ENCODE data around the gene HCK.
"Not testable (repeated sequence)": the region's sequence is repeated elsewhere in the genome, so short reads cannot be mapped to it uniquely, and the experiment has no call there.

The HCK gene

DNA sequence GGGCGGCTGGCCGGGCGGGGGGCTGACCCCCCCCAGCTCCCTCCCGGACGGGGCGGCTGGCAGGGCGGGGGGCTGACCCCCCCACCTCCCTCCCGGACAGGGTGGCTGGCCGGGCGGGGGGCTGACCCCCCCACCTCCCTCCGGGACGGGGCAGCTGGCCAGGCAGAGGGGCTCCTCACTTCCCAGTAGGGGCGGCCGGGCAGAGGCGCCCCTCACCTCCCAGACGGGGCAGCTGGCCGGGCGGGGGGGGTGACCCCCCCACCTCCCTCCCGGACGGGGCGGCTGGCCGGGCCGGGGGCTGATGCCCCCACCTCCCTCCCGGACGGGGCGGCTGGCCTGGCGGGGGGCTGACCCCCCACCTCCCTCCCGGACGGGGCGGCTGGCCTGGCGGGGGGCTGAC, 69.9 kb downstream of the HCK start:
- H3K36me3 Mint-ChIP-seq, H3K27ac Mint-ChIP-seq, H3K4me3 Mint-ChIP-seq, H3K27me3 Mint-ChIP-seq, H3K9me3 Mint-ChIP-seq: not testable (repeated sequence)
- H3K4me1 Mint-ChIP-seq = peaks cover 26% of the 10 kb centered on the region

DNA sequence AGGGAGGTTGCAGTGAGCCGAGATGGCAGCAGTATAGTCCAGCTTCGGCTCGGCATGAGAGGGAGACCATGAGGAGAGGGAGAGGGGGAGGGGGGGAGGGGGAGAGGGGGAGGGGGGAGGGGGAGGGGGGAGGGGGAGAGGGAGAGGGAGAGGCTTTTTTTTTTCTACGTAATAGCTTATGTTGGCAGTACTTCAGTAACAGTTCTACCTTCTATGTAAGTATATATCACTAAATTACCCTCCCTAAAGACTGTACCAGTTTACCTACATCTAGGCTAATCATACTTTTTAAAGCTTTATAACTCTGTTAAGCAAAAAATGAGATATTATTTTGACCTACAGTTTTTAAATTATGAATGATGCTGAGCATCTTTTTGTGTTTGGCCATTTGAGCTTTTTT, 71.0 kb downstream of the HCK start:
- Mint-ChIP-seq H3K27ac (no peak overlapping the region), H3K9me3 (no peaks in the 10 kb centered on the region), H3K4me1 (peaks cover 24% of the 10 kb centered on the region), H3K4me3 (no peak overlapping the region), H3K36me3 (peaks cover 4% of the 10 kb centered on the region), H3K27me3 (no peaks in the 10 kb centered on the region)

DNA sequence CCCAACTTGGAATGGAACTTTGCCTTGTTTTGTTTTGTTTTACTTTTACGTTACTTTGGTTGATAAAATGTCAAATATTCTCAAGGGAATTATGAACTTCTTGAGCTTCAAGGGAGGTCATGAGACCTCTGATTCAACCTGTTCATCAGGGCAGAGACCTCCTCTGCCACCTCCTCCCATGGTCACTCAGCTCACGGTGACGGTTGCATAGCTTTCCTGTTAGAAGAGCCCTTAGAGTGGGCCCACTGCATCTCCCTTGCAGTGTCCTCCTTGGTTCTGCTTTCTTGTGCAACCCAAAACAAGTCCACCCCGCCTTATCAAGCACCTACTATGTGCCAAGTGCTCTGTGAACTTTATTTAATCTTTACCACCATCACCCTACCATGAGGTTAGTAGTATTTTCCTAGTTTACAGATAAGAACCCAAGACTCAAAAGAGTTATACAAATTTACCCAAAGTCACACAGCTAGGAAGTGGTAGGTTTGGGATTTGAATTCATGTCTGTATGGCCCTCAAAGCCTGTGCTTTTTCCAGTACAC, 72.9 kb downstream of the HCK start:
- Mint-ChIP-seq H3K4me1 (peaks cover 24% of the 10 kb centered on the region), H3K27me3 (no peaks in the 10 kb centered on the region), H3K4me3 (no peak overlapping the region), H3K27ac (no peak overlapping the region), H3K36me3 (peaks cover 4% of the 10 kb centered on the region), H3K9me3 (no peaks in the 10 kb centered on the region)

DNA sequence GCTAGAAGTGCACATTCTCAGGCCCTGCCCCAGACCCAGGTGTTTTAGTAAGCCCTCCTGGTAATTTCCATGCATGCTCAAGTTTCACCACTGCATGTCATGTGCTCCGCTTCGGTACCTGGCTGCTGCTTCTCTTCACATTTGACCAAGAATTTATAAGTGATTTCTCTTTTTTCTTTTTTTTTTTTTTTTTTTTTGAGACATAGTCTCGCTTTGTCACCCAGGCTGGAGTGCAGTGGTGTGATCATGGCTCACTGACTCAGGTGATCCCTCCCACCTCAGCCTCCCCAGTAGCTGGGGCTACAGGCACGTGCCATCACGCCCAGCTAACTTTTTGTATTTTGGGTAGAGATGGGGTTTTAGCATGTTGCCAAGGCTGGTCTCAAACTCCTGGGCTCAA, 73.5 kb downstream of the HCK start:
- H3K27ac Mint-ChIP-seq = no peak overlapping the region
- H3K27me3 Mint-ChIP-seq = no peaks in the 10 kb centered on the region
- no peaks in the 10 kb centered on the region for H3K9me3 Mint-ChIP-seq
- H3K4me1 Mint-ChIP-seq = peaks cover 27% of the 10 kb centered on the region
- peaks cover 4% of the 10 kb centered on the region for H3K36me3 Mint-ChIP-seq
- H3K4me3 Mint-ChIP-seq = no peak overlapping the region

DNA sequence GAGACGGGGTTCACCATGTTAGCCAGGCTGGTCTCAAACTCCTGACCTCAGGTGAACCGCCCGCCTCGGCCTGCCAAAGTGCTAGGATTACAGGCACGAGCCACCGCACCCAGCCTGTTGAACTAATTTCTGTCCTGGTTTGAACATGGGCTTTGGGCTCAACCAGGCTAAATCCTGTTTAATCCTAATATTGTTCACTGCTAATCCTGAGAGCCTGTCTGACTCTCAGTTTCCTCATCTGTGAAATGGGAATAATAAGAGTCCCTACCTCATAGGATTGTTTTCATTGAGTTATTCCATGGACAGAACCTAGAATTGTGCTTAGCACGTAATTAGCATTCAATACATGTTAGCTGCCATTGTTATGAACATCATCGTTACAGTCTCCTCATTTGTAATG, 74.9 kb downstream of the HCK start:
- Mint-ChIP-seq H3K36me3 (peaks cover 4% of the 10 kb centered on the region), H3K27me3 (no peaks in the 10 kb centered on the region), H3K4me3 (no peak overlapping the region), H3K9me3 (no peaks in the 10 kb centered on the region), H3K4me1 (peaks cover 36% of the 10 kb centered on the region), H3K27ac (no peak overlapping the region)

DNA sequence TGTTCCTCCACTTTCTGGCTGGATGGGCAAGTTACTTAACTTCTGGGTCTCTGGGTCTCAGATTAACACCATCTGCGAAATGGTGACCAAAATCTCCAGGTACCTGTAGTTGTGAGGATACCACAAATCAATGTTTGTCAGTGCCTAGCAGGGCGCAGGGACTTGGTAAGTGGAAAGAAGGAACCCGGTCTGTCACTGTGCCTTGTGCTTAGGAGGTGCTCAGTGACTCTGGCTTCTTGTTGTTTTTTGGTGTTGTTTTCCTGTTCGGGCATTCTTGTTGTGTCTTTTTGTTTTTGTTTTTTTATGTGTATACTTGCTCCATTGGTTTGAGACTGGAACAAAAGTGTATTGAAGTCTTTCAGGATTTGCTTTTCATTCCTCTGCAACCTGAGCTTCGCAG, 75.3 kb downstream of the HCK start:
- peaks cover 4% of the 10 kb centered on the region for H3K36me3 Mint-ChIP-seq
- H3K4me3 Mint-ChIP-seq = no peak overlapping the region
- peaks cover 36% of the 10 kb centered on the region for H3K4me1 Mint-ChIP-seq
- no peaks in the 10 kb centered on the region for H3K27me3 Mint-ChIP-seq
- H3K9me3 Mint-ChIP-seq = no peaks in the 10 kb centered on the region
- H3K27ac Mint-ChIP-seq = no peak overlapping the region

DNA sequence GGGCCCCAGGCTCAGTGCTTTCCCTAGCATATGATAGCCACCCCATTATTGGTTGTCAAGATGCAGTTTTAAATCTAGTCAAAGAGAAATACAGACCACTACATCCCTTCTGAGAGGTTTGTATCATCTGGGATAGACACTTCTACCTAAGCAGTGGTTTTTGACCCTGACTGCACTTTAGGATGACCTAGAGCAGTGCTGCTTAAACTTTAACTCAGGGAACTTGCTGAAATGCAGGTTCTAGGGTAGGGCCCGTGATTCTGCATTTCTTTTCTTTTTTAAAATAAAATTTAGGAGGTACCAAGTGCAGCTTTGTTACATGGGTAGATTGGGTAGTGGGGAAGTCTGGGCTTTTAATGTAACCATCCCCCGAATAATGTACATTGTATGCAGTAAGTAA, 76.1 kb downstream of the HCK start:
- no peak overlapping the region for H3K4me3 Mint-ChIP-seq
- H3K27me3 Mint-ChIP-seq = no peaks in the 10 kb centered on the region
- H3K36me3 Mint-ChIP-seq = peaks cover 5% of the 10 kb centered on the region
- no peak overlapping the region for H3K27ac Mint-ChIP-seq
- peaks cover 39% of the 10 kb centered on the region for H3K4me1 Mint-ChIP-seq
- no peaks in the 10 kb centered on the region for H3K9me3 Mint-ChIP-seq

DNA sequence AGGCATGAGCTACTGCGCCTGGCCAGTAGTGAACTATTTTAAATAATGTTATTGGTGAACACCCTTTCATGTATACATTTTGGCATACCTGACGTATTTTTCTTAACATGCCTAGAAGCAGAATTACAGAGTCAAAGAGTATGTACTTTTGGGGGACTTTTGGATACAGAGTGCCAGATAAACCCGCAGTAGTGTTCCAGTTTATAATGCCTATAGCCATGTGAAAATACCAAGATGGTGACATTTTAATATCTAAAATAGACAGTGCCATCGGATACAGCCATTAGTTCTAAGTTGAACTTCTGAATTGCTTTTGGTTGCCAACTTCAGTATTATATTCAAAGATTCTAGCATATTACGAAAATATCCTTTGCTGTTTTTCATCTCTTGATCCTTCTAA, 77.8 kb downstream of the HCK start:
- no peaks in the 10 kb centered on the region for H3K9me3 Mint-ChIP-seq
- H3K36me3 Mint-ChIP-seq = peaks cover 2% of the 10 kb centered on the region
- H3K27me3 Mint-ChIP-seq = no peaks in the 10 kb centered on the region
- no peak overlapping the region for H3K27ac Mint-ChIP-seq
- peaks cover 40% of the 10 kb centered on the region for H3K4me1 Mint-ChIP-seq
- no peak overlapping the region for H3K4me3 Mint-ChIP-seq

DNA sequence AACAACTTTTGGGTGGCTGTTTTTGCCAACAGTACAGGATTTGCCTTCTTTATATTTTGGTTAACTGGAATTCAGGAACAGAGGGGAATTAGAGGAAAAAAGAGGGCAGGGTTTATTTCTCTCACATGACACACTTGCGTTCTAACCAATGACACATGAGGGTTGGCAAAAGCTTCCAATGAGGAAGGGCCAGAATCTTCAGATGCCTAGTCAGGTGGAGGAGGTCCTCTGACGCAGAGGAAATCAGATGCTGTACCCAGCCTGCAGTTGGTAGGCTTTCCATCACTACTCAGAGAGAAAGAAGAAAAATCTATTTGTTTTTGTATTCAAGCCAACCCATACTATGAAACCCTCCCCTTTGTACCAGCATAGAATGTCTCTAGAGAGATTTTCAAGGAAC, 78.3 kb downstream of the HCK start:
- Mint-ChIP-seq H3K27me3 (no peaks in the 10 kb centered on the region), H3K36me3 (peaks cover 2% of the 10 kb centered on the region), H3K4me1 (peaks cover 40% of the 10 kb centered on the region), H3K9me3 (no peaks in the 10 kb centered on the region), H3K27ac (no peak overlapping the region), H3K4me3 (no peak overlapping the region)

DNA sequence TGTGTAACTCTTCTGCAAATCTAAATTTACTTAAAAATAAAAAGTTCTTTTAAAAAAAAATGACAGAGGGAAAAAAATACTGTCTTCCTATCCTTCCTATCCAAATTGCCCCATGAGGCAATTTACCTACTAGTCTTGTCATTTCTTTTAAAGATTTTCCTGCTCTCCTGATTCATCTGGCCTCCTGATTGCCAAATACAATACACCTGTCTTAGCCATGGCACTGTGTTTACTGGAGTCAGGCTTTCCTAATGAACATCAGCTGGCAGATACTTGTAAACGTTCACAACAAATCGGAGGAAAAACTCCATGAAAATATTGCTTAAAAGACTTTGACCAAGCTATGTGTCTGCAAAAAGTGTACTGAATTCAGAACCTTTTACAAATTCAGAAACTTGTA, 78.9 kb downstream of the HCK start:
- no peak overlapping the region for H3K4me3 Mint-ChIP-seq
- H3K27me3 Mint-ChIP-seq = no peaks in the 10 kb centered on the region
- peaks cover 2% of the 10 kb centered on the region for H3K36me3 Mint-ChIP-seq
- no peak overlapping the region for H3K27ac Mint-ChIP-seq
- H3K9me3 Mint-ChIP-seq = no peaks in the 10 kb centered on the region
- H3K4me1 Mint-ChIP-seq = peaks cover 36% of the 10 kb centered on the region

DNA sequence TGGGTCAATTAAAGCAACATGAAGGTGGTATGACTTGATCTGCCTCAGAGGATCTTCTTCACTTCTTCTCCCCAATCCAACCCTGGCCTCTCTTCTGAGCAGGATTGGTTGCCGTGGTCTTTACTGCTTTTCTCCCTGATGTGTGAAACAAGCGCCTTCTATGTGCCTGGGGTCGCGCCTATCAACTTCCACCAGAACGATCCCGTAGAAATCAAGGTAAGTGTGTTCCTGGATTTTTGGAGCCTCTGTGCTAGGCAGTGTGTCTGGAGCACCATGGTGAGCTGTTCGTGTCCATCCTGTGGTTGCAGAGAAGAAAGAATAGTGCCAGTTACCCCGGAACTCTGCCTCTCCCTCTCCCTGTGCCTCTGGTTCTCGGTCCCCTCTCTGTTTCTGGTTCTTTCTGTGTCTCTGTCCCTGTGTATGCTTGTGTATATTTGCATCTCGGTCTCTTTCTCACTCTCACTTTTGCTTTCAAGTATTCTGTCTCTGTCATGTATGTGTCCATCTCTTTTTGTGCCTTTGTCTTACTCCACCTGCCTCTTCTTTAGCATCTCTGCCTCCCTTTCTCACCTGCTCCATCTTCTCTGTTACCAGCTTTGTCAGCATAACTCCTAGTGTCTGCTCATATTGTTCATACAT, 81.0 kb downstream of the HCK start:
- Mint-ChIP-seq H3K4me3 (no peak overlapping the region), H3K36me3 (peaks cover 4% of the 10 kb centered on the region), H3K4me1 (peaks cover 24% of the 10 kb centered on the region), H3K27ac (no peak overlapping the region), H3K9me3 (no peaks in the 10 kb centered on the region), H3K27me3 (no peaks in the 10 kb centered on the region)

DNA sequence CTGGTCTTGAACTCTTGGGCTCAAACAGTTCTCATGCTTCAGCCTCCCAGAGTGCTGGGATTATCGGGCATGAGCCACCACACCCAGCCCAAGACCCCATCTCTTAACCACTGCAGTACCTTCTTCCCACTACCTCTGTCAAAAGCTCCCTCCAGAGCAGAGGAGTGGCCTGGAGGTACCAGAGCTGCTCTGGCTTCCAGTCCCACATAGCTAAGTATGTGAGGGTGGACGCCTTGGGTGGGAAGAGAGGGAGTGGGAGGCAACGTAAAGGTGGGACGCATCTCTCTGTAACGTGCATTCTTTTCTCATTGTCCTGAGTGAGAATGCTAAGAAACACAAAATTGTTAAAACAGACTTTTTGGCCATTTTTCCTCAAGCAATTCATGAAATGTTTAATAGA, 82.0 kb downstream of the HCK start:
- H3K27me3 Mint-ChIP-seq = no peaks in the 10 kb centered on the region
- H3K36me3 Mint-ChIP-seq = peaks cover 6% of the 10 kb centered on the region
- H3K9me3 Mint-ChIP-seq = no peaks in the 10 kb centered on the region

DNA sequence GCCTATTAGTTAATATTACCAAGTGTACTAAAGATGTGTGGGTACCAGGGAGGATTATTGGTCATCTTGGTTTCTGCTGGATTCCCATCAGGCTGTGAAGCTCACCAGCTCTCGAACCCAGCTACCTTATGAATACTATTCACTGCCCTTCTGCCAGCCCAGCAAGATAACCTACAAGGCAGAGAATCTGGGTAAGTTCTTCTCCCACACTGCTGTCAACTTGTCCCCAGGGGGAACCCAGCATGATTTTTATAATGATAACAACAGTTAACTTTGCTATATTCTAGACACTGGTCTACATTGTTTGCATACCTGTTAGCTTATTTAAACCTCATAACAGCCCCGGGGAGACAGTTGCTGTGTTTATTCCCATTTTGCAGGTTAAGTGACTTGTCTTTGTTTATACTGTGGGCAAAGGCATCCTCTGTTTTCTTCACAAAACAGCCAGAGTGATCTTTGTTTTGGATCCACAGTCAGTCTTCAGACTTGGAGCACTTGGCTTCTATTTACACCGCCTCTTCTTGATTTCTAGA, 84.0 kb downstream of the HCK start:
- H3K27ac Mint-ChIP-seq = no peak overlapping the region
- no peak overlapping the region for H3K4me3 Mint-ChIP-seq
- H3K27me3 Mint-ChIP-seq = no peaks in the 10 kb centered on the region
- peaks cover 15% of the 10 kb centered on the region for H3K36me3 Mint-ChIP-seq
- H3K4me1 Mint-ChIP-seq = peaks cover 13% of the 10 kb centered on the region
- H3K9me3 Mint-ChIP-seq = no peaks in the 10 kb centered on the region

More for the DNA sequence above, 82.0 kb downstream of the HCK start:
- Mint-ChIP-seq H3K27ac (no peak overlapping the region), H3K4me1 (peaks cover 24% of the 10 kb centered on the region), H3K4me3 (no peak overlapping the region)

DNA sequence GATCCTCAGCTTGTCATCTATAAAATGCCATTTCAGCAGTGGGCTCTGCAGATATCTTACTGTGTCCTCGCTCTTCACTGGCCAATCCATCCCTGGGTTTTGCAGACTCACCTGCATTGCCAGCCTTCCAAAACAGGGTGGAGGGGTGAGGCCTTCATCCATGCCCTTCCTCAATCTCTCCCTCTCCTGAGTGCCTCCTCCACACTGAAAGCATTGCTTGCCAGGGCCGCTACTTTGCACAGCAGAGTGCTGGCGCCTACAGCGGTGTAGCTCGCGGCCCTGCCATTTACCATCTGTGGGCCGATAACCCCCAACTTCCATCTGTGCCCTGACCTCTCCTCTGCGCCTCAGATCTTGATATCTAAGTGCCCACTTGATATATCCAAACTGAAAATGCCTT, 86.9 kb downstream of the HCK start:
- Mint-ChIP-seq H3K27ac (no peak overlapping the region), H3K4me1 (no peaks in the 10 kb centered on the region), H3K27me3 (no peaks in the 10 kb centered on the region), H3K4me3 (no peak overlapping the region), H3K9me3 (no peaks in the 10 kb centered on the region), H3K36me3 (peaks cover 13% of the 10 kb centered on the region)

DNA sequence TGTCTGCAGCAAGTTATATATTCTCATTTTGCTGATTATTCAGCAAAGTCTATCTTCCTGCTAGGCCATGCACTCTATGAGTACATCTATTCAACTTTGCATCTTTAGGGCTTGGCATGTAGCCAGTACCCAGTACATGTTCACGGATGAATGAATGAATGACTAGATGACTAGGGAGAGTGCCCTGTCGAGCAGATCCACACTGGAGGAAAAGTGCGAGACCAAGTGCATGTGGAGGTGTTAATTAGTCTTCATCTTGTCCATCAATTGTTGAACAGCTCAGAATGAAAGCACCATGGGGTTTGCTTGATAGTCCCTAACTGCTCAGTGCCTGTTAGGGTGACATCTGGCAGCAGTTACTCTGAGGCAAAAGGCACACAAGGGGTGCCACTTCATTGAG, 87.9 kb downstream of the HCK start:
- Mint-ChIP-seq H3K4me3 (no peak overlapping the region), H3K36me3 (peaks cover 16% of the 10 kb centered on the region), H3K9me3 (no peaks in the 10 kb centered on the region)

DNA sequence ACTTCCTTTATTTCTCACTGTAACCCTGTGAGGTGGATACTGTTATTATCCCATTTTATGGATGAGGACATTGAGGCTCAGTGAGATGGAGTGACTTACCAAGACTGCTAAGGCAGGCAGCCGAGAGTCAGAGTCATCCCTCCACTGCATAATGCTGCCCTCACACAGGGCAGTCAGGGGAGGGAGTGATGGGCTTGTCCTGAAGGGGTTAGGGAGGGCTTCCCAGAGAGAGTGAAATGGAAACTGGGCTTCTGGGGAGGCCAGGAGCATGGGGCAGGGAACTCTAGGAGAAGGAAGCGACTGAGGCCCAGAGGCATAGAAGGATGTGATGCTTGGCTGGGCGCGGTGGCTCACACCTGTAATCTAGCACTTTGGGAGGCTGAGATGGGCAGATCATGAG, 88.6 kb downstream of the HCK start:
- no peak overlapping the region for H3K4me3 Mint-ChIP-seq
- H3K9me3 Mint-ChIP-seq = no peaks in the 10 kb centered on the region
- H3K36me3 Mint-ChIP-seq = peaks cover 19% of the 10 kb centered on the region
- H3K27ac Mint-ChIP-seq = no peak overlapping the region
- H3K27me3 Mint-ChIP-seq = no peaks in the 10 kb centered on the region
- no peaks in the 10 kb centered on the region for H3K4me1 Mint-ChIP-seq

More for the DNA sequence above, 87.9 kb downstream of the HCK start:
- Mint-ChIP-seq H3K27ac (peak overlapping the region; percentile 30), H3K4me1 (no peaks in the 10 kb centered on the region), H3K27me3 (no peaks in the 10 kb centered on the region)

DNA sequence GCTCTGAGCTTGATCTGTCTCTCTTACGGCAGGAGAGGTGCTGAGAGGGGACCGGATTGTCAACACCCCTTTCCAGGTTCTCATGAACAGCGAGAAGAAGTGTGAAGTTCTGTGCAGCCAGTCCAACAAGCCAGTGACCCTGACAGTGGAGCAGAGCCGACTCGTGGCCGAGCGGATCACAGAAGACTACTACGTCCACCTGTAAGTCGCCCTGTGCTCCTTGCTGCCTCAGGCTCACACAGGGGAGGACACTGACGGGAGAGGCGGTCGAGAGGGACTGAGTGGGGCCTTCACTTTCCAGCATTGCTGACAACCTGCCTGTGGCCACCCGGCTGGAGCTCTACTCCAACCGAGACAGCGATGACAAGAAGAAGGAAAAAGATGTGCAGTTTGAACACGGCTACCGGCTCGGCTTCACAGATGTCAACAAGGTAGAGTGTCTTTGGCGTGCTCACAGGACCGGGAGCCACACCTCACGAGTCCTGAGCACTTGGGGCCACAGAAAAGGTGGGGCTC, 89.5 kb downstream of the HCK start:
- no peak overlapping the region for H3K4me3 Mint-ChIP-seq
- no peaks in the 10 kb centered on the region for H3K9me3 Mint-ChIP-seq
- H3K27ac Mint-ChIP-seq = no peak overlapping the region
- no peaks in the 10 kb centered on the region for H3K4me1 Mint-ChIP-seq
- H3K36me3 Mint-ChIP-seq = peaks cover 20% of the 10 kb centered on the region
- no peaks in the 10 kb centered on the region for H3K27me3 Mint-ChIP-seq
